GM21825 (cell line): ENCODE results near the gene TDRD12.
"Not testable (repeated sequence)": the region's sequence is repeated elsewhere in the genome, so short reads cannot be mapped to it uniquely, and the experiment has no call there.

Source experiments
- ATAC-seq: cut with Tn5 transposase; IDR thresholded peaks from one replicate; pipeline ENCODE4 v1.9.1; 2021; ENCODE audit warnings: mild to moderate bottlenecking, moderate library complexity; ENCODE audit not compliant: unreplicated experiment

TDRD12 gene

DNA sequence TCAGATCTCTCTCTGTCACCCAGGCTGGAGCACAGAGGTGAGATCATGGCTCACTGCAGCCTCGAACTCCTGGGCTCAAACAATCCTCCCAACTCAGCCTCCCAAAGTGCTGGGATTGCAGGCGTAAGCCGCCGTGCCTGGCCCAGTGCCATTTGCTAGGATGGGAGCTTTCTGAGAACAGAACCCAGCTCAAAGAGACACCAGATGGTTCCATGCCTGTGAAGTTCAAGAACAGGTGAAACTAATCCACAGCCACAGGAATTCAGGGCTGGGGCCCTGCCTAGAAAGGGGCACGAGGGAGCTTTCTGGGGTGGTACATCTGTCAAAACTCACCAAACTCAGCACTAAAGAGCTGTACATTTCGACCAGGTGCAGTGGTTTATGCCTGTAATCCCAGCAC, 145.8 kb downstream of the TDRD12 start:
- ATAC-seq = no peak

DNA sequence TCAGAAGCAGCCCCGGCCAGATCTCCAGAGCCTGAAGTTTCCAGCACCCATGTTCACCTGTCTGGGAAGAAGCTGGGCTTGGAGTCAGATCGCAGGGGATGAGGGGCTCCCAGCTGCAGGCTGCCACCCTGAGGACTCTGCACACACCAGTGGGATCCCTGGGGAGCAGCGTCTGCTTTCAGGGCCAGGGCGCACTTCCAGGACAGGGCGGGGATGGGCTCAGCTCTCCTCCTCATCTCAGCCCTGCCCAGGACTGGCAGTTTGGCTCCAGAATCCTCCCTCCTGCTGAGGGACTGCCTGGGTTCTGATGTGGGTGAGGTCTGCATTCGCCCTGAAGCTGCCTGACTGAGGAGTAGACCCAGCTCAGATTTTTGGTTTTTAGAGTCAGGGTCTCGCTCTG, 146.5 kb downstream of the TDRD12 start:
- no peak for ATAC-seq

DNA sequence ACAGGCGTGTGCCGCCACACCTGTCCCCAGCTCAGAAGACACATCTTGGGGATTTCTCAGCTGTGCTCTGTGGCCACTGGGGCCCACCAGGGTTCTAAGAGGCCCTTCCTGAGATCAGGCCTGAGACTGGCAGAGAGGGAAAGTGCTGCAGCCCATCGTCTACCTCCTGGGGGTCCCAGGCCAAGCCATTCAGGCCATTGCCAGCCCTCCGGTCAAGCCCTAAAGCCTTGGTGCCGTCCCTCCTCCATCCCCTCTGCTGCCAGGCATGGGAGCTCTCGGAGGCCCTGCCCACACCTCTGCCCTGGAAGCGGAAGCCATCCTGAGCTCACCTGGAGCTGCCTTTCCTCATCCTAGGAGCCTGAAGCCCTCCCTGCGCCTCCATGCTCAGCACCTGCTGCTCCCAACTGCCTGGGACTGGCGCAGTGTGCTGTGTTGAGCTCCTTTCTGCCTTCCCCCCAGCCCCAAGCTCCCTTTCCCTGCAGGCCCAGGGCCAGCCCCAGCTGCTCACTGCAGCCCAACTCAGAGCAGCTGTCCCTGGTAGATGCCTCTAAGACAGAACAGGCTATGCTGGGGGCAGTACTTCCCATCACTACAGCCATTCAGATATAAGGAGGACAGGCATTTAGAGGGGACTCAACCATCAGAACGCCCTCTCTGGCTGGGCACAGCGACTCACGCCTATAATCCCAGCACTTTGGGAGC, 147.1 kb downstream of the TDRD12 start:
- no peak for ATAC-seq

GRCh38 chr19:32867436-32867835, 147.9 kb downstream of the TDRD12 start:
- not testable (repeated sequence) for ATAC-seq

DNA sequence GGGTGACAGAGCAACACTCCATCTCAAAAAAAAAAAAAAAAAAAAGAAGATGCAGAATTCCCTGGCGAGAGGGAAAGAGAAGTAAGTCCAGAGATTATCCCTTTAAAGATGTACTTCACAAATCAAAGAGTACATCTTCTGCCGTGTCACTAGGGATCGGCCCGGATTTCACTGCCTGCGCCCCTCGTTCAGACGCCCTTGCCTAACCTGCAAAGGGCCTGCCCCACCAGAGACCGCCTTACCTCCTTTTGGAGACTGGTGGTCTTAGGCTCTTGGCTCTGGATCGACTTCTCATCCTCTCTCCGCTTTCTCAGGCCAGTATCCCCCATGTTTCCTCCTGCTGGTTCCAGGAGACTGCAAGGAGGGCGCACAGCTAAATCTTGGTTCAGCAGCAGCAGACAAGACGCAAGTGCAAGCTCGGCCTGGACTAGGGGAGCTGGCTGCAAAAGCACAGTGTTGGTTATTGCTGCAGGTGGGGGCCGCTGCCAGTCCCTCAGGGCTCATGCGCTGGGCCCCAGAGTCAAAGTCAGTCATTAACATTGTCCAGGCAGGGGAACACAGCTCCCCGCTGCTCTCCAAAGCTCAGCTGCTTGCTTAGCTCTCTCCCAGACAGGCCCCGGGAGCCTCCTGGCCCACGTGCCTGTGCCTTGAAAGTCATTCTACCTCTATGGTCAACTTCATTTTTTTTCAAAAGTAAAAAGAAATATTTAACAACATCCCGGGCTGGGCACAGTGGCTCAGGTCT, 148.8 kb downstream of the TDRD12 start:
- ATAC-seq = no peak

DNA sequence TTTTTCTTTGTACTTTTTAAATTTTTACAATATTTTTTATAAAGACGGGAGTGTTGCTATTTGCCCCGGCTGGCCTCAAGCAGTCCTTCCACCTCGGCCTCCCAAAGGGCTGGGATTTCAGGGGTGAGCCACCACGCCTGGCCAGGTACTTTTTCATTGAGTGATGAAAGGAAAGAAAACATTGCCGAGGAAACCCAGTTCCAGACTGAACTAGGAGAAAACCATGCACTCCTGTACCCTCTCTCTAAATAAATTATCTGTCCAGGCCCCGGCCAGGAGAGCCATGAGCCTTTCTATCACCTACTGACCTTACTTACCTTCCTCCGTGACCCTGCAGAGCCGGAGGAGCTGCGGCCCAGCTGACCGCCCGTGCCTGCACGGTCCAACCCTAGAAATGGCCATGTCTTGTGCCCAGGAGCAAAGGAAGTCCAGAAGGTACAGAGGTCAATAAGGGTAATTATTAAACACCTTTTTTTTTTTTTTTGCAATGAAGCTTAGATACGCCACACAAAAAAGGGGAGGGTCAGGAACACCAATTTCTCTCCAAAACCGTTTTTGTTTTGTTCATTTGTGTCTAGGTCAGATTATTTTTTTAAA, 149.9 kb downstream of the TDRD12 start, which contains the start of gene SLC7A9:
Gene SLC7A9, minus strand, starts transcription at position 399 of the 597 bp plus-strand sequence. CDS start 1,233 bp downstream, outside the sequence.
- ATAC-seq = no peak

DNA sequence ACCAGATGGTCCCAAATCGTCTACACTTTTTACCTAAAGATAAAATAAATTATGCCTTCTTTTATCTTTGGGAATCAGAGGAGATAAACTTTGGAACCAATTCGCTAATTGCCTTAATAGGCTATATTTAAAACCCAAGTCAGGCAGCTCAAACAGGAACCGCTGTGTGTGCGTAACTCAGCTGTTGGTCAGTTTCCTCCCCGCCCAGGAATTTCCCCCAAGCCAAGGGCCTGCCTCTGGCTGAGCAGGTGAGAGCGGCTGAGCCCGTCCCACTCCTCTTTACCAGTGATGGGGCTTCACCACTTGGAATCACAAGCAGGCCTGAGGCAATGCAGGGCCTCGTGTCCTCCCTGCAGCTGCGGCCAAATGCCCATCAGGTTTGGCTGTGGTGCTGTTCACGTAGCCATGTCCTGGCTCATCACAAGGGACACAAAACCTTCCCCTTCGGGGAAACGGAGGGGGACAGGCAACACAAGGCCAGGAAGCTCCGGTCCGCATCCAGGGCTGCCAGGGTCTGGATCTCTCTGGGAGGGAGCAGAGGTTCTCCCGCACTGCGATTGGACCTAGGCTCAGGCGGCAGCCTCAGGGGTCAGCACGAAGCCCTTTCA, 150.5 kb downstream of the TDRD12 start:
- no peak for ATAC-seq

DNA sequence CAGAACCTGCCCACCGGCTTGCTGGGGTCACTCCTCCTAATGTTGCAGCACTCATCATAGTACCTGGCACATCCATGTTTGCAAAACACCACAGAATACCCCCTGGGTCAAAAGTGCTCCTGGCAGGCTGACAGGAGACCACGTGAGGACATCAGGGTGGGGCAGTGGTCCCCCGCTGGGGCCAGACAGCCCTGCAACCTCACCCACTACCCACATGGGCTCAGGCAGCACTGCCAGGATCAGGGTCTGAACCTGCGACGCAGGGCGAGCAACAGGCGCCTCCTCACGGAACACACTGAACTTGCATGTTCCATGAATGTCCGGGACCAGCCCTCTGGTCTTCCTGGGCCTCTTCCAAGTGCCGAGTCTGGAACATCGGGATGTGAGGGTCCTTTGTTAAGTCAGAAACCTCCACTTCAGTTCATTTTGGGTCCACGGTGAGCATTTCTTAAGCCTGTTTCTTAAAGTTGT, 151.4 kb downstream of the TDRD12 start:
- no peak for ATAC-seq

DNA sequence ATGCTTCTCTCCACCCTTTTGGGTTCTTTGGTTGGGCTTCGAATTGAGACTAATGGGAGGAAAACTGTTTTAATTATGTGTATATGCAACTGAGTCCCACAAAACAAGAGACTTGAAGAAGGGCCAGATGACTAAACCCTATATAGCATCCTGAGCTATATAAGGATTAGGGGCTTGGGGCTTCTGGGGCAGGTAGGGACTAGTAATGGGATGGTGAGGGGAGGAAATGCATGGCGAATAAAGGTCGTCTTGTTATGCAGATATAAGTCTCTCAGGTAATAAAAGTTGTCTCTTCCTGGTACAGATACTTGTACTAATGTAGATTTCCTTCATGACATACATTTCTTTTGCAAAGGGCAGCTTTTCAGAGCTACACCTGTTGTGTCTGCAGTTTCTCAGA, 152.8 kb downstream of the TDRD12 start:
- ATAC-seq = no peak

DNA sequence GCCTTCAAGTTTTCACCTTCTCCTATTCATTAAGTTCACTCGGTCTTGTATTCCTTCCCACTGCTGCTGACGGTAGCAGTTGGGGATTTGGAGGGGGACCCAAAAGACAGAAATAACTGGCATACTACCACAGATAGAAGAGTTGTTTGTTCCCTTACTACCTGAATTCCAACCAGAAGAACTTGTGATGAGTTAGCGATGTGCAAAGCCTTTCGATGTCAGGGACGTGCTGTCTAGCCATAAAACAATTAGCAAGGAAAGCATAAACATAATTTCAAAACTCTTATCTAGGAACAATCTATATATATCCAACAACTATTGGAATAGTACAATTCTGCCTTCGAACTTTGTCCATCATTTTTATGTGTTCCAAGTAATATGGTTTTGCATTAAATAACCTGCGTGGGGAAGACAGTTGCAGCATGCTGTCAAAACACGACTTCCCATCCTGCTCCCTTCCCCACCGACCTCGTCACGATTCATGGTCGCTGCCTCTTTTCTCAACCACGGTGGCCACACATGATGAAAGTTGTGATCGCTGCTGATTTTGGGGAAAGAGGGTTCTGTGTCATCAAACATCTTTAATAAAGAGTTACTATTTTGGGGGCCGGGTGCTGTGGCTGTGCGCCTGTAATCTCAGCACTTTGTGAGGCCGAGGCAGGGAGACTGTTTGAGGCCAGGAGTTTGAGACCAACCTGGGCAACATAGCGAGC, 153.8 kb downstream of the TDRD12 start:
- ATAC-seq = no peak

DNA sequence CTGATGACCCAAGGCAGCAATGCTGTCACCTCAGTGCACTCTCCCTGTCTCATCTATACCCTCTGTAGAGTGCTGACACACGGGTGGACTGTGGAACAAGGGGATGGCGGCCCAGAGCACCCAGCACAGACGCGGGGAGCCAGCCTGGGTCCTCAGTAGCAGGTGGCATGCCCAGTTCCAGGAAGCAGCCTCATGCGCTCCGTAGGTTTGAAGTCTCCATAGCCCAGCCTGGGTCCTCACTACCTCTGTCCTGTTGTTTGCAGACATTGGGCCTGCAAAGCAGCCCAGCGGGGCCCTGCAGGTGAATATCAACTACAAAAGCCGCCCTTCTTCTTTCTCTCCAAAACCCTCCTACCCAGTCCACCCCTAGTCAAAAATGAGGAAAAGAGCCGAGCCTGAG, 155.0 kb downstream of the TDRD12 start:
- ATAC-seq = no peak

DNA sequence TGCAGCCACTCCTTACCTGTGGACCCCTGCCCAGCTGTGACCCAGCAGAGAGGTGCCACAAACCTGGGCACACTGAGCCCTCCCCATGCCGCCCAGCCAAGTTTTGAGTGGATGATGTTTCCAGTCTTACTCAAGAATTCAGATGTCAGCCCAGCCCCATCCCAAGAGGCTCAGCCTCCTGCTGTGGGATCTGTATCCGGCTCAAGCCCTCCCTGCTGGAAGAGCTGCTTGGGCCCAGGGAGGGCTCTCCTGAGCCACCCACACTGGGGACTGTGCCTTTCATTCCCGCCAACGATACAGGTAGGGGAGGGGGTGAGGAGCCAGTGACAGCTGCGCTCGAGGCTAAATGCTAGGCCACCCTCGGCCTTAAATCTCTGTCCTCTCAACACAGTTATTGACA, 155.9 kb downstream of the TDRD12 start:
- ATAC-seq = no peak

DNA sequence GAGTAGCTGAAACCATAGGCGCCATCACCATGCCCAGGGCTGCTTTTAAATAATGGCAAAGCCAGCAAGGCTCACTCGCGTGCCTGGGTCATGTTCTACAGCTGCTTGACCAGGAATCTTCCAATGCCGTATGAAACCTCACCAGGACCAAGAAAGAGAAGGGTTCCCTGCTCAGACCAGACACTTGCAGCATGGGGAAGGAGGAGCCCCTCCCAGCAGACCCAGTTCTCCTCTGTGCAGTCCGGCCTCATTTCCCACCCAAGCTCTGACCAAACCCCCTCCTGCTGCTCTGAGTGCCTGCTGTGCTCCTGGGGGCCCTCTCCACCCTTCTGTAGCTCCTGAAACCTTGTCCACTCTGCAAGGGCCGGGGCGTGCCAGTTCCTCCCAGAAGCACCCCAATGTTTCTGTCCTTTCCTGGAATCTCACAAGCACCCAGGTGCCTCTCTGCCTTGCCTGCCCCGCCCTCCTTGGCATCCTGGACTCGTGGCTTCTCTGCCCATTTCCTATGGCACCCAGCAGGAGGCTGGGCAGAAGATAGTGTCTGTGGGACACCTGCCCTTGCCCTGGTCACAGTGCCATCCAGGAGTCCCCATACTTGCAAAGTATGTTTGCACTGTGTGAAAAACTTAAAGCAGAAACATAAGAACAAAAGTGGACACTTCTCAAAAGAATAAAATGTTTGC, 156.8 kb downstream of the TDRD12 start:
- ATAC-seq = no peak

GRCh38 chr19:32876919-32877285, 157.3 kb downstream of the TDRD12 start:
- no peak for ATAC-seq
